ENCODE data around the gene CDON. TPM values are rescaled to one million over a fixed set of nuclear protein-coding genes. Genes with fewer than 3 reads are reported as not detected.

CDON gene
- polyA plus RNA-seq, 1 donor = 24.4 TPM

DNA sequence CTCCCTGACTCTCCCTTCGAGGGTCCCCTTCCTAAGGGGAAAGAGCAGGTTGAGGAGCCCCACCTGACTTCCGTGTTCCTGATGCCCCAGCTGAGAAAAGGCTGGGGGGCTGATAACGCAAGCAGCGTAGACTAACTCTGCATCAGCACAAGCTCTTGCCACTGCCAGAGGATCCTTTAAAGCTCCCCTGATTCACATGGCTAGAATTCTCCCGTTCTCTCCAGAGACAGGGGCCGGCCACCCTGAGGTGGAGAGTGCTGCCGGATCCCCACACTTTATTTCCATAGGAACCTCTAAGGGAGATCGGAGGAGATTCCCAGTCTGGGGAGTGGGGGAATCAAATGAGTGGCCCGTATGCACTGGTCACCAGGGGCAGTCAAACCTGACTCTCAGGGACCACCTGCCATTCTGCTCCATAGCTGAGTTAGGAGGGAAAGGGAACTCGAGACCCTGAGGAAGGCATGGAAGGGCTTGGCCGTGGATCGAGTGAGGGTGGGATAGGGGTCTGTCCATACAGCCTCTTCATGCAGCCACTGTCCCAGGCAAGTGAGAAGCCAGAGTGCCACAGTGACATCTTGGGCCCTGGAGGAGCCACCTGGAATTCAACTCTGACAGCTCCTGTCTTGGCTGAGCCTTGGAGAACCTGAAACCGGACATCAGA, 118.2 kb downstream of the CDON start:
- DNase-seq (ENCODE audit: low read depth) = no peak

DNA sequence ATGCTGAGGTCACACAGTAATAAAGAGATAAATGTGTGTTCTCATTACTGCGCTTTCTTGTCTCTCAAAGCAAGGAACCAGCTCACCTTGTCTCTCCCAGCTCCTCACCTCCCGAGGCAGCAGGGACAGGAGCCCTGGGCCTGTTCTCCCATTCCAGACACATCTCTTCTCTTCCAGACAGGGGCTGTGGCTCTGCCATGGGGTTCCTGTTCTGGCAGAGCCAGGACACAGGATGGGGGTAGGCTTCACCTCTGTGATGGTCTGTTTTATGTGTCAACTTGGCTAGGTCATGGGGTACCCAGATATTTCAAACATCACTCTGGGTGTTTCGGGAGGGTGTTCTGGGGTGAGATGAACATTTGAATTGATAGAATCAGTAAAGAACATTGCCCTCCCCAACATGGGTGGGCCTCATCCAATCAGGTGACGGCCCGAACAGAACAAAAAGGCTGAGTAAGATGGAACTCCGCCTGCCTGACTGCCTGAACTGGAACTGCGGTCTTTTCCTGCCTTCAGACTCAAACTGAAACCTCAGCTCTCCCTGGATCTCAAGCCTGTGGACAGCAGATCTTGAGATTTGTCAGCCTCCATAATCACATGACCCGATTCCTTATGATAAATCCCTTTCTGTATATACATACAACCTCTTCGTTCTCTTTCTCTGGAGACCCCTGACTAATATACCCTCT, 118.9 kb downstream of the CDON start:
- no peak for DNase-seq (ENCODE audit: low read depth)

DNA sequence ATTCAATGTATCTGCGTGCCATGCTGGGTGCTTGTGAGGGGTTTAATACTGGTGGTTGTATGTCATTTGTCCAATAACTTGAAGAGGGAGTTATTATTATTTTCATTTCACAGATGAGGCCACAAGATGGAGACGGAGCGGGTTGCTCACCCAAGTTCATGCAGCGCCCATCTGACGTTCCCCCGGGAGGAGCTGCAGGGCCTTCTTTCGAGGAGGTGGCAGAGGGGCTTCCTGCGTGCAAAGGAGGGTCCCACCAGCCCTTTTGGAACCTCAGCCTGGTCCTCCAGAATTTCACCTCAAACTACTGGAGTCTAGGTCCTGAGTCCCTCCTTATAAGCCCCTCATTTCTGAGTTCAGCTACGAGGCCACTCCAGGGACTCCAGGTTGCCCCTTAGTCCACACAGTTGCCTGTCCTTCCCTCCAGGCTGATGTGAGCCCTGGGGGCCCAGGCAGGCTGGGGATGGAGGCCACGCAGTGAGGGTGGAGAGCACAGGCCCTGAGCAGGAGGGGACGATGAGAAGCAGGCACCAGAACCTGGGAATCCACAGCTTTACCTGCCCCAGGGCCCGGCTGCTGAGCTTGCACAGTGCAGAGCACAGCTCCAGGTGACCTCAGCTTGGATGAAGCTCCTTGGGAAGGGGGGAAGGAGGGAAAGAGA, 119.8 kb downstream of the CDON start:
- DNase-seq (ENCODE audit: low read depth) = no peak

DNA sequence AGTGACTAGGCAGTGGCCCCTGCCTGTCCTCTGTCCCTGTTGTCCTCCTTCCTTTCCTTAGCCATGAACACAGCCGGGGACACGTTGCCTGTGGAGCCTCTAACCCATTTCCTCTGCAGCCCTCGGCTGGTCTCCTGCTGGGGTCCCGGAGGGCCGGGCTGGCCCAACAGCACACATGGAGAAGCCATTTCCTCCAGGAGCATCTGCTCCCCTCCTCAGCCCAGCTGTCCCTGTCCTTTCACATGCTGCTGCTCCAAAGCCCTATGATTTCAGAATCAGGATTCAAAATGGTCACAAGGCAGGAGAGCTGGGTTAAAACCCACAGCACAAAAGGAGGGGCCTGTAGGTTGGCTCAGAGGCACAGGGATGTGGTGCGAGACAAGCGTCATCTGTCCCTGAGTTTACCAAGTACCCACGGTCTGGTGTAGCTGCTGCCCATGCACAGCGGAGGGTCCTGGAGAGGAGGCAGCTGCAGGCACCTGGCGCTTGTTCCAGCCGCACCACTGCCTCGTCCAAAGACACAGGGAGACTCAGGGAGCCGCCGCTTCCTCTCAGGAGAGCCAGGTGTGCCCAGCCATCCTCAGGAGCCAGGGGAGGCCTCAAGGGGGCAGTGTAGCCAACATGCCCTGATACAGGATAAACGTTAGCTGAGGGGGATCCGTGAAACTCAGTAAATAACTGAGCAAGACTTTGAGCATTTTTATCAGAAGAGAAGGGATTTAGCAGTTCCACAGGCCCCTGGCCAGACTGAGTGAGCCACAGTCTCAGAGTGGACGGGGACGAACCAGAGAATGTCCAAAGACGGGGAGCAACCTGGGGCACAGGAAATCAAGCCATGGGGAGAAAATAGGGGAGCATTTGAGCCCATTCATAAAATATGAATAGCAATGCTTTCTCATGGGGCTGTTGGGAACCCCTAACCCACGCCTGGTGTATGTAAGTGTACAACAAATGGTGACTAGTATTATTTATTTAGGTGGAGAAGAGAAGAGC, 120.8 kb downstream of the CDON start:
- DNase-seq (ENCODE audit: low read depth) = peak; percentile 34

DNA sequence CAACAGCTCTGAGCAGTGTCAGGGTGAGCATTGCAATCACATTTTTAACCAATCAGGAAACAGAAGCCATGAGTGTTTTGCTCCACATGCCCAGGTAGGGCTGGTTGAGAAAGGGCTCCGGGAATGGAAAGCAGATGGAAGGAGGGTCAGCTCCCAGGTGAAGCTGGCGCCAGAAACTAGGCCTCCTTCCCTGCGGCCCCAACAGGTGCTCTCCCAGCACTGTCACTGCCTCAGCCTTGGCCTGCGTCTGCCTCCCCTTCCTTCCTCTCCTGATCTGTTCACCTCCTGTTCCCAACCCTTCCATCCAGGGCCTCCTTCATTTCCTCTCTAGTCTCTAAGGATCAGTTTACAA, 121.4 kb downstream of the CDON start:
- no peak for DNase-seq (ENCODE audit: low read depth)

DNA sequence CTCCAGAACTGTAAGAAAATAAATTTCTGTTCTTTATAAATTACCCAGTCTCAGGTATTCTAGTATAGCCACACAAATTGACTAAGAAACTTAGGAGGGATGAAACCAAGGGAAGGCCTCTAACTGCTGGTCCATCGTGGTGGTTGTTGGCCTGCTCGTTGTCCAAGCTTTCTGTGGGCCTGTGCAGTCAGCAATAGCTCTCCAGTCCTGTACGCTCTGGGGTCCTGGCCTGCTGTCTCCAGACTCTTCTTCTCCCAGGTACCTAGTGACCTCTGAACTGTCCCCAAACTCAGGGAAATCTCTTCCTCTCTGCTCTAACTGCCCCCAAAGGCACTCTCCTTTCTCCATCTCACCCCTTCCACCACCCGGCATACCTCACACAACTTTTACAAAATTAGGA, 122.5 kb downstream of the CDON start:
- DNase-seq (ENCODE audit: low read depth) = no peak

DNA sequence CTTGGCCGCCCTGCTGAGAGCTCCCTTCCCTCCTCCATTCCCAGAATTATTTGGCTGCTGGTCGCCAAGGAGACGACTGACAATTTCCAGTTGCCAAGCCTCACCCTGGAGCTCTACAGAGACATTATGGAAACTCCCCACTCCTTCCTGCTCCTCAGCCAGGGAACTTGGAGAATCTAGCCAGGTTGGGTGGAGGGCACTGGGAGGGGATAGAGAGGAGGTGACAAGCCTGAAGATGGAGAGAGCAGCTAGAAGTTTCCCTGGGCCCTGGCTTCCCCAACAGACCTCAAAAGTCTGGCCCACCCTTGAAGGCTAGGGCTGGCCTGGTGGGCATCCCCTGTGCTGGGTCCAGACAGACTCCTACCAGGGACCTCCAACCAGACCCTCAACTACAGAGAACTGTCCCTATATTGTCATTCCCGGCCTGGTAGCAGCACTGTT, 123.6 kb downstream of the CDON start:
- DNase-seq (ENCODE audit: low read depth) = peak; percentile 56

DNA sequence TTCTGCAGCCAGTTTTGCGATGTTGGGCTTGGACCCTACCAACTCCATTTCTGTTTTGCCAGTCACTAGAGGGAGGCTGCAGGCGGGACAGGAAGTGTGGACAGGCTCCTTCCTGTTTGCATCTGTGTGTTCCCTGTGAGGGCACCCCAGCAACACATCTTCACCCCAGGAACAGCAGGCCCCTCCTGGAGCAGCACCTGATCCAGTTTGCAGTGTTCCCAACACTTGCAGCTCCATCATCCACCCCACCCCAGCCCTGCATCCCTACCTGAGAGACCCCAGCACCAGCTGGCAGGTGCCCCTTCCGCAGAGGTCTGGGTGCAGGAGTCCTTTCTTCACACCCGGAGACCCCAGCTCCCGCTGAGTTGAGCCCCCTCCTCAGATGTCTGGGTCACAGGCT, 124.2 kb downstream of the CDON start:
- DNase-seq (ENCODE audit: low read depth) = no peak

DNA sequence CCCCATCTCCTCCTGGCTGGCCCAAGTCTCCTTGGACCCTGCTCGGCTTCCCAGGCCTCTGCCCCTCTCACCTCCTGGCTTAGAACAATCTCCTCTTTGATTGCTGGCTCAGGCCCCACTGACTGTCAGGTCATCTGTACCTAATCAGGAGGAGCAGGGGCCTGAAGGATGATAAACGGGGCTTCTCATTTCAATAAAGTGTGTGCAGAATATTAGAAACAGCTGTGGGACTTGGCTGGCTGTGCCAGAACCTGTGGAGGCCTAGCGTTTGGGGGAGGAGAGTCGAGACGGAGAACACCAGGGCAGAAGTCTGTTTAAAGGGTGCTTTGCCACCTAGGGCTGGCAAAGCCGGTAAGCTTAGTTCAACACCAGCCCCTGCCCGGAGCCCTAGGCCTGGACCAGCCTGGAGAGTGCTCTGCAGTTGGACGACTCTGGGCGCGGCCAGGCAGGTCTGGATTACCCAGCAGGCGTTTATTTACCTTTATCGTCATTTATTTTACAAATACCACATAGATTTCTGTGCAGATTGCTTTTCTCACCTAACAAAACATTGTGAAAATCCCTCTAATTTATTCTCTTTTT, 127.0 kb downstream of the CDON start:
- peak; percentile 35 for DNase-seq (ENCODE audit: low read depth)

DNA sequence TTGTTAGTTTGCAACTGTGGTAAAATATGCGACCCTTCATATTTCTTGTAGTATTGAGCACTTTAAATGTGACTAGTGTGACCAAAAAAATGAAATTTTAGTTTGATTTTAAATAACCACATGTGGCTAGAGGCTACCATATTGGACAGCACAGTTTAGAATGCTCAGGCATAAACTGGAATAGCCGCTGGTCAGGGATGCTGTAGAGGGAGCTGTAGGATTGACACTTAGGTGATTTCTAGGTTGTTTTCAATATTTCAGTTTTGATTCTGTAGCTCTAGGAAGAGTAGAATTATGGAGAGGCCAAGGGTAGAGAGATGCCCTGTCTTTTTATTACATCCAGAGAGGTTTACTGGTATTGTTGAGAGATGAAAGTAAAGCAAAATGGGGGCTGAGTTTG, 127.6 kb downstream of the CDON start:
- no peak for DNase-seq (ENCODE audit: low read depth)

DNA sequence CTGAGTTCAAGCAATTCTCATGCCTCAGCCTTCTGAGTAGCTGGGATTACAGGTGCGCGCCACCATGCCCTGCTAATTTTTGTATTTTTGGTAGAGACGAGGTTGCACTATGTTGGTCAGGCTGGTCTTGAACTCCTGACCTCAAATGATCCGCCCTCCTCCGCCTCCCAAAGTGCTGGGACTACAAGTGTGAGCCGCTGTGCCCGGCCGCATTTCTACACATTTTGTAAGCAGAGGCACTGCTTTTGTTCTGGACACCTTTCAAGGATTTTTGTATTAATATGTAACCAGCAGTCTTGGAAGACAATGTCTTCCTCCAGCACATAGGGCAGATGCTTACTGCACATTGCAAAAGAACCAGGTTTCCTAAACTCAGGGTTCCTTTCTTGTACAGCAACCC, 128.2 kb downstream of the CDON start:
- DNase-seq (ENCODE audit: low read depth) = no peak

DNA sequence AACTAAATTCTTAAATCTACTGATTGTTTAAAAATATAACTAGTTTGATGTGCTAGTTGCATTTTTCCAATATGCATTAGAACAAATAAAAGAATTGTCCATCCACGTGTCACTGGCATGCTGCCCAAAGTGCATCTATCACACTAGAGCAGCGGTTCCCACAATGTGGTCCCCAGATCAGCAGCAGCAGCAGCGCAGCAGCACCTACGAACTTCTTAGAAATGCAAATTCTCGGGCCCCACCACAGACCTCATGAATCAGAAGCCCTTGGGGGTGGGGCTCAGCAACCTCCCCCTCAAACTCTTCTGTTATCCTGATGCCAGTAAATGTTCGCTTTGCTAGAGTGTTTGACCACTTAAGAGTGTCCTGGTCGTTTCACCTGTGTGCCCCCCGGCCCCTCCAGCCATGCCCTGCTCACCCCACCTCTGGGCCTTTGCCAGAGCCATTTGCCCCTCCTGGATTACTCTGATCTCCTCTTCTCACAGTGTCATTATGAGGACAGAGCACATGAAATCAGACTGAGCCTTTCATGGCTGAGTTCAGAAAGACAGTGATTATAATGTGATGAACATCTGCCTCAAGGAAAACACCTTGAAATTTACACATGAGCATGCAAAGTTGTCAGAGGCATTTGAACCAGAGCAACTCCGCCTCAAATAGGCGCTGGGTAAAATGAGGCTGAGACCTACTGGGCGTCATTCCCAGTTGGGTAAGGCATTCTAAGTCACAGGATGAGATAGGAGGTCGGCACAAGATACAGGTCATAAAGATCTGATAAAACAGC, 129.4 kb downstream of the CDON start:
- no peak for DNase-seq (ENCODE audit: low read depth)

DNA sequence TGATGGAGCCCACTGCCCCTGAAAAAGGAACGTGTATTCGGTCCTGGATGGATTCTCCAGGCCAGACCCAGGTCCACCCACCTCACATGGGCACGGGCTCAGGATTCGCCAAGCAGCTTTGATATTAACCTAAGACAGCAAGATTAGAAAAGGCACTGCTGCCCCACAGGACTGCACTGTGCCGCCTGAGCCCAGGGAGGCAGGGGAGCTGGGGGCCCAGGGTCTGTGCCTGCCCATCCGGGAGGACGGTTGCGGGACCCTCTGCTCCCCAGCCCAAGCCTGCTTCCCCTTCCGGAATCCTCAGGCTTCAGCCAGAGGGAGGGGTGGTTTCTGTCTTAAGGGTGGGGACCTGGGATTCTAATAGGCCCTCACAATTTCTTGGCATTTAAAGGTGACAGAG, 130.4 kb downstream of the CDON start:
- DNase-seq (ENCODE audit: low read depth) = no peak

DNA sequence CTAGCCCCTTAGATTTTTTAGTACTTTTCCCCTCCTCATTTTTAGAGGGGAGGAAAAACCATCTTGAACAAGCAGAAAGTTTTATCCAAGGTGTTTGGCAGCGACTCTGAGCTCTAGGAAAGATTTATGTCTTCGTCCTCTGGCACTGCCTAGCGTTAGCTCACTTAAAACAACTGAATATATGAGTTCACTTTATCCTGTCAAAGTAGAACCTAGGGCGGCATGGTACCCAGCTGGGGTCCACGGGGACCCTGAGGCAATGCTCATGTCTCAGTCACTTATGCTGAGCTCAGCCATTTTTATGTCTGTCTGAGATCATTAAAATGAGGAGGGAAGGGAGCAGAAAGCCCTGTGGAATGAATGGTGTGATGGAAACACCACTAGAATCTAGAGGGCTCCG, 131.0 kb downstream of the CDON start:
- no peak for DNase-seq (ENCODE audit: low read depth)

DNA sequence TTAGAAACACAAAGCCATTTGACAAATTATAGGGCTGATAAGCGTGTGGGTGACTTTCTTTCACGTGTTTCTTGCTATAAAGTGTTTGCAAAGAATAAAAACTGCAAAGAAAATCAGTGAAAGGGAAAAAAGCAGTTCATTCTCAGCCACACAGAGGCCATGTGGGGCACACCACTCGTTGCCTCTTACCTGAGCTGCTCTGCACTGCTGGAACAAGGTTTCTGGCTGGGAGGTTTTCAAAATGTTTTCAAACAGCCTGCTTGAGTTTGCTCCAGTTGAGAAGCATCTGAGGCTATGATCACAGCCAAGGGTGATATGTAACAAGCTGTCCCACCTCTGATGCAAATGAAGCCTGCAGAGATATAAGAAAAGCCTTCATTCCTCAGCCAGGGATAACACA, 131.6 kb downstream of the CDON start:
- DNase-seq (ENCODE audit: low read depth) = no peak

DNA sequence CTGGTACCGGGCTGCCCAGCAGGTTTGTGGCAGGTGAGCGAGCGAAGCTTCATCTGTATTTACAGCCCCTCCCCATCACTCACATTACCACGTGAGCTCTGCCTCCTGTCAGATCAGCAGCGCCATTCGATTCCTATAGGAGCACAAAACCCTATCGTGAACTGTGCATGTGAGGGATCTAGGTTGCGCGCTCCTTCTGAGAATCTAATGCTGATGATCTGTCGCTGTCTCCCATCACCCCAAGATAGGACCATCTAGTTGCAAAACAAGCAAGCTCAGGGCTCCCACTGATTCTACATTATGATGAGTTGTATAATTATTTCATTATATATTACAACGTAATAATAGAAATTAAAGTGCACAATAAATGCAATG, 132.6 kb downstream of the CDON start:
- DNase-seq (ENCODE audit: low read depth) = no peak

DNA sequence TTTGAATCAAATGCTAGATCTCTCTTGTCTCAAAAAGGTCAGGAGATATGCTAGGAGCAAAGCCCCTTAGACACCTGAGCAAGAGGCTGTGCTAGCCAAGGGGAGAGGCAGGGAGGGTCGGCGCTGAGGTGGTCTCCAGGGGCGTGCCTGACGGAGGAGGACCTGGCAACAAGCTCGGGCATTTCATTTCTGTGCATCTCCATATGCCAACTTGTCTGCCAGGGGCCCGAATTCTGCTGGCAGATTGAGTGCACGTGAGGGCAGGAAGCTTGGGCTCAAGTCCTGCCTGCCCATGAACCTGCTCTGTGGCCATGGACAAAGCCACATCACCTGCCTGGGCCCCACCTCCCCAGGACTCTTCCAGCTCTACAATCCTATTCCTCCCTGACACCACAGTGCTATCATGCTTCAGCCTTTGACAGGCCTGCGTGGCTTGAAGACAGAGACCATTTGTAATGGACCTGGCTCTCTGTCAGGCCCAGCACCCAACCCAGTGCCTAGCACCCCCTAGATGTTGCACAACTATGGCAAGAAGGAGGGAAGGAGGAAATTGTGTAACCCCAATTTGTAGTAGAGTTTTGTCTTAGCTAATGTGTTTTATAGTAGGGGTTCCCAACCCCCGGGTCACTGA, 133.1 kb downstream of the CDON start:
- no peak for DNase-seq (ENCODE audit: low read depth)

DNA sequence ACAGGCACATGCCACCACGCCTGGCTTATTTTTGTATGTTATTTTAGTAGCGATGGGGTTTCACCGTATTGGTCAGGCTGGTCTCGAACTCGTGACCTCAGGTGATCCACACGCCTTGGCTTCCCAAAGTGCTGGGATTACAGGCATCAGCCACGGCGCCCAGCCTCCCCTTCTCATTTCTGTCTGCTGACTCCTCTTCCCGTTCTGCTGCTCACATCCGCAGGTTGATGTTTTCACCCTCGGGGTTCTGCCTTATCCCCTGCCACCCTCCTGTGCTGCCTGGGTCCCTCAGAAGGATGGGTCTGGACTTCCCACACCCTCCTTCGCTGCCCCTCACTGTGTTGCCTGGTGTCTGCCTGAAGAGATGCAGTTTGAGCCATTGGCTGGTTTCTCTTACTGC, 136.0 kb downstream of the CDON start:
- no peak for DNase-seq (ENCODE audit: low read depth)

DNA sequence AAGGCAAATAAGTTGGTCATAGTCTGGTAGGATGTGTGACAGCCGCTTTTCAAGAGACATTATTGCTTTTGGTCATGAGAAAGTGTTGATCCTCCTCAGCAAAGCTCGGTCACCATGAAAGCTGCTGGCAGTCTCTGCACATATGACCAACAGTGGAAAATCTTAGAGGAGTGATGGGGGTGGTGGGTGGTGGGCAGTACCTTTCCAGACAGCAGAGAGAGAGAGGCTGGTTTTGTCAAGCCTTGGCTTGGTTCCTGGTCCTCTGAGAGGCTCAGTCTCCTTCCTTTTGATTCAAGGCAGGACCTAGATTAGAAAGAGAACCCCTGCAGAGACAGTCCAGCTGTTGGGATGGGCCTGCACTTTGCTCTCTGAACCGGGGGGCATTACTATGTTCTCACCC, 136.9 kb downstream of the CDON start:
- DNase-seq (ENCODE audit: low read depth) = no peak

DNA sequence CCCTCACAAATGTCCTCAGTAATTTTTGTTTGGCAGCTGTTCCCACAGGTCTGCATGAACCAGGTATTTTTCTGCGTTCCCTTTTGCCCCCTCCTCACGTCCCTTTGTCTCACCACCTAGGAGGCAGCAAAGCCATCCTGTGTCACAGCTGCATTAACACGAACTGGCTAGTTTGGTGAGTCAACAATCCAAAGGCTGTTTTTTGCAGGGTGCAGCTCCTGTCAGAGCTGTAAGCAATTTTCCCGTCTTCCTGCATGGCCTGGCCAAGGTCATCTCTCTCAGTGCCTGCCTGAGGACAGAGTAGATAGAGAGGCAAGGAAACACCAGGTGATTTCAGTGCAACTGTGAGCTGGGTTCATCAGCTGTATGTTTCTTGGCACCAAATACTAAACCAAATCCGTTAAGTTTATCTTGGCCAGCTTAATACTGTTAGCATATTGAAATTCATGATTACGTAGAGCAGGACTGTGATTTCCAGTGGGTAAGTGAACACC, 137.4 kb downstream of the CDON start:
- no peak for DNase-seq (ENCODE audit: low read depth)
